GM19193 (cell line): Measurements from ENCODE around the gene MAGI2.

Source experiments
- POLR2A ChIP-seq: IDR thresholded peaks from 4 replicates; pipeline ENCODE4 v1.6.1; 2011; ENCODE audit not compliant: insufficient read depth, insufficient read length; ENCODE audit errors: extremely low read depth

Gene MAGI2

DNA sequence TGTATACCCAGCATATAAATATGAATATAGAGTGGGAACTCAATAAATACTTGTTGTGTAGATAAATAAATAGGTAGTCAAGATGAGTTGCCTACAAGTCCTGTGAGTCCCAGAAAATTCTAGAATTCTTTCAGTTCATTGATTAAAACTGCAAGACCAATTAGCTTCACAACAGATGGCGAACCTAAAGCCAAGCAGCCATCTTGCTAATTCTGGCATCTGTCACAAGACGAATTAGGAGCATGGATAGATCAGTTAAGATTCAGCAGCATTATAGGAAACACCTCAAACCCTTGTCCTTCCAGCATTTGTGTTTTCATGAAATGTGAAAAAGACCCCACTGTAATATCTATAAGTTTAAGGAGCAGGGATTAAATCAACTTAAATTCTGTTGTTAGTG, 552.7 kb downstream of the MAGI2 start:
- no peak for TF ChIP-seq POLR2A

DNA sequence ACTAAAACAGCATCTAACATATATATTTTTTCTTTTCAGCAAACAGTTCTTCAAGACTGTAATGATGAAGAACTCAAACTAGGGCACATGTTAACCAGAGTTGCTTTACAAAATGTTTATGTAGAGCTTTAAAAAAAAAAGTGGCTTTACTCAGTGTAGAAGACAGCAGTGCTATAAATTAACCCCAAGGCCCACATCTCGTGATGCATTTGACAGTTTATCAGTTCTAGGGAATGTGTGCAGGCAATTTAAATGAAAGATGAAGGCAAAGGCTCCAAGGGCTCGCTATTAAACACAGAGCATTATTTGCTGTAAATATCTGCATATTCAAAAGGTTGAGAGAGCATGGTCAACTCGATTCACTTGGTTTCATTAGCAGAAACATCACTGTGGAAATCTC, 558.1 kb downstream of the MAGI2 start:
- TF ChIP-seq POLR2A = no peak

DNA sequence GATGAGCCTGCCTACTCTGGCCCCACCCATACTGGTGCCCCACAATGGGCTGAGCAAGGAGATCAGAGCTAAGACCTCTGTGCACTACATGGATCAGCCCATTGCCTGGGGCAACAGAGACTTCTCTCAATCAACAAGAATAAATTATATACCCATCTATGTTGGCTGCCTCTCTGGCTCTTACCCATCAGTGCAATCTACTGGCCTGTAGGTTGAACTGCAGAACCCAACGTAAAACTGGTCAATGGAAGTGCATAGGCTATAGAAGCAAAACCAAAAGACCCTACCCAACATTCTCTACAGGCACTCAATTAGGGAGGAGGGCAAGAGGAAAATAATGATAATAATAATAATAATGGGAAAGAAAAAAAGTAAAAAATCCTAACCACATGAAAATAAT, 574.3 kb downstream of the MAGI2 start:
- no peak for TF ChIP-seq POLR2A

DNA sequence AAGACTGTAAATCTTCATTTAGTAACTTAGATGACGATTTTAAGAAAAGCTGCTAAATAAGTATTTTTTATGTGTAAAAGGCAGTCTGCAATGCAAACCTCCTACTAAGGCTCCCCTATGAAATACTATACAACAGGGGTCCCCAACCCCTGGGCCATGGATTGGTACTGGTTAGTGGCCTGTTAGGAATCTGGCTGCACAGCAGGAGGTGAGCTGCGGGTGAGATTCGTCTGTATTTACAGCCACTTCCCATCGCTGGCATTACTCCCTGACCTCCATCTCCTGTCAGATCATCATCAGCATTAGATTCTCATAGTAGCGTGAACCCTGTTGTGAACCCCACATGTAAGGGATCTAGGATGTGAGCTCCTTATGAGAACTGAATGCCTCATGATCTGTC, 580.4 kb downstream of the MAGI2 start:
- TF ChIP-seq POLR2A = no peak

DNA sequence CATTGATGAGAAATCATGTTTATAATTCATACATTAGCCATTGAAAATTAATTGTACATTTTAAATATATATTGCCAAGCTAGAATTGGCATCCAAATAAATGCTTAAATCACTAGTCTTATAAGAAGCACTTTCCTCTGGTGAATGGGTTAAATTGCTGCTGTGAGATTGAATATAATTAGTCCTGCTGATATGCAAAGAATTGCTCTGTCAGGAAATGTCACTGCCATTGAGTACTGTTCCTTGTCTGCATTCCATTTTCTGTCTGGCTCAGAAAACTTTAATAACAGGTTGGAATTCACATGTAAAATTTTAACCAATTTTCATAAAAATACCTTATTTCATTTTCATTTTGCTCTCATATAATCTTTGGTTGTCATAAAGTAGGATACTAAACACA, 589.1 kb downstream of the MAGI2 start:
- no peak for TF ChIP-seq POLR2A

DNA sequence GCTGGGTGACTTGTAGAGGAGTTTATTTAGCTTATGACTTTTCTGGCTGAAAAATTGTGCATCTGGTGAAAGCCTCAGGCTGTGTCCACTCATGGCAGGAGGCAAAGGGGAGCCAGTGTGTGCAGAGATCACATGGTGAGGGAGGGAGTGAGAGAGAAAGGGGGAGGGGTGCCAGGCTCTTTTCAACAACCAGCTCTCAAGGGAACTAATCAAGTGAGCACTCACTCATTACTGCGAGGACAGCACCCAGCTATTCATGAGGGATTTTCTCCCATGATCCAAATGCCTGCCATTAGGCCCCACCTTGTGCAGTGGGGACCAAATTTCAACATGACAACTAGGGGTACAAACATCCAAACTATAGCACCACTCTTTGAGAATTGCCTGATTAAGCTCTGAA, 590.2 kb downstream of the MAGI2 start:
- no peak for TF ChIP-seq POLR2A

DNA sequence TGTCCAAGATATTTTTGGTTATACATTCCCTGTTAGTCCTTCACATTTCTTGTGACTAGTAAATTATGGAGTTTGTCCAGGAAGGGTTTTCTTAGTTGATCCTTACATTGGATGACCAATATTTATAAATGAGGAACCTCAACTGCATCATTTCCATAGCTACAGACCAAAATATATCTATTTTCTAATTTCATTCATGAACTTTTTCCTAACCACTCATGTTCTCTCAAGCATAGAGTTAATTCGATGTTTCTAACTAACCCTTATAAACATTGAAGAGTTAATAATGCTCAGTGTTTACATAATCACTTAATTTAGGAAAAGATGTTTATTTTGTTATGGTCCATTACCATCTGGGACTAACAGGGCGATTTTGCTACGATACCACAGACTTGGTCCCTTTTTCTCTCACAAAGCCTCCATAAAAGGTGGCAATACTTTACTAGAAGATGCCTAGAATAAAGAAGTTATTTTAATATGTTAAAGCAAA, 591.0 kb downstream of the MAGI2 start:
- TF ChIP-seq POLR2A = no peak

DNA sequence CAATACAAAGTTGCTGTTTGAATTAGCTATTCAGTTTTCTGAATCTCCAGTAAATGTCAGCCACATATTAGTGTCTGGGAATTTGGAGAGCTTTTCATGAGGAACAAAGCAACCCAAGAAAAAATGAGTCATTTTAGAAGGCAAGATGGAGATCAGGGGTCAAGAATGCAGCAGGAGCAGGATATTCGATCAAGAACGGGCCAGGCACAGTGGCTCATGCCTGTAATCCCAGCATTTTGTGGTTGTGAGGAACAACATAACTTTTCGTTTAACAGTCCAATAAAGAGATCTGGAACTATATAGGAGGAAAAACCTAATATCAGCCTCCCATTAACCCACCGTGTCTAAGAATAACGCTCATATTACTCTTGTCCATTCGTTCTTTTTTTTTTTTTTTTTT, 600.5 kb downstream of the MAGI2 start:
- no peak for TF ChIP-seq POLR2A

DNA sequence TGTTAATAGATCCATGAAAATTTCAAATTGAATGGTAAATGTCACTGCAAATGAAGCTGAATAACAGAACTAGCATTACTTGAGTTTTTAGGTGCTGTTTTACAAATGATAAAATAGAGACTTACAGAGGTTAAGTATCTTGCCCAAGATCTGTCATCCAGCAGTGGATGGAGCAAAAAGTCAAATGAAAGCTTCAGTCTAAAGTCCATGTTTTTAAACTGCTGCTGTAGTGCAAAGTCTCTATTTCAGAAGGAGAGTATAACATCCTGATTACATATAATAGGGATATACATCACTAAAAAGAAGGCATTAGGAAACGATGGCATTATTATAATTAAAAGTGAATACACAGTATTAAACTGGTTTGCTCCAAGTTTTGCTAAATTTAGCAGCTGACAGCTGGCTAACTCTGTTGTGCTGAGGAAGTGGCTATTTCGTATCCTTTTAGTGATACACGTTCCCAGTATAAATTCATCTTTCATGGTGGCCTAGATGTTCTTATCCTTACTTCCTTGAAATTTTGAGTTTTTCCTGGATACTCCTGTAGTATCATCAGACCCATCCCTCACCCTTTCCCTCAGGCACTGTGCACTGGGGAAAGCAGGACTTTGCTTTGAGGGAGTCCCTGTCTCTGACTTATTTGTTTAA, 603.2 kb downstream of the MAGI2 start:
- TF ChIP-seq POLR2A = no peak

DNA sequence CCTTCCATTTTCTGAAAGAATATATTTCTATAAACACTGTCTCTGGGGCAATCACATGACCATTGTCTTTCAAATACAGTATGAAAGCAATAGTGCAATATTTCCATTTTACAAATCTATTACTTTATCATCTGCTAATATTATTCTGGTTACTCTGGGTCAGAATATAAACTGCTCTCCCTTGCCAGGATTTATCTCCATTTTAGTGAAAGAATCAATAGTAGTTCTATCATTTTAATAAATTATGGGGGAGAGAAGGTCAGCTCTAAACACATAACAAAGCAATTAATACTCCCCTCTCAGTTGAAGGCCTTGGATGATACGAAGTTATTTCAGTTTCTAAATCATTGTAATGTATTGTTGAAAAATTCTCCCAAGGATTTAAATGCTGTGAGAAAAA, 608.3 kb downstream of the MAGI2 start:
- no peak for TF ChIP-seq POLR2A

DNA sequence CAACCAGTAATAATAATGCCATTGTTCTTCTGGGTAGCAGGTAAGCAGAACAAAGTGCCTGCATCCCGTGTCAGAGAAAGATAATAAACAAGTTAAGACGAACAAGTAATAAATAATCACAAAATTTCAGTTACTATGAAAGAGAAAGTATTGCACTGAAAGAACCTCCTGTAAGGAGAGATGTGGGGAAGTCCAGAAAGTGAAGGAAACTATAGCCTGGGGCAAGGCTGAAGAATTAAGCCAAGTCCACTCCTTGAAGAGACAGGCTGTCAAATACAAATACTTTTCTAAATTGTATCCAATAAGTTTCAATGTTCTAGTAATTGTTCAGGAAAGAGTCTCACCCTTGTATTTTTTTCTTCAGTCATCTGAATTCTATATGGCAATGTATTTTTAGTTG, 611.4 kb downstream of the MAGI2 start:
- no peak for TF ChIP-seq POLR2A

DNA sequence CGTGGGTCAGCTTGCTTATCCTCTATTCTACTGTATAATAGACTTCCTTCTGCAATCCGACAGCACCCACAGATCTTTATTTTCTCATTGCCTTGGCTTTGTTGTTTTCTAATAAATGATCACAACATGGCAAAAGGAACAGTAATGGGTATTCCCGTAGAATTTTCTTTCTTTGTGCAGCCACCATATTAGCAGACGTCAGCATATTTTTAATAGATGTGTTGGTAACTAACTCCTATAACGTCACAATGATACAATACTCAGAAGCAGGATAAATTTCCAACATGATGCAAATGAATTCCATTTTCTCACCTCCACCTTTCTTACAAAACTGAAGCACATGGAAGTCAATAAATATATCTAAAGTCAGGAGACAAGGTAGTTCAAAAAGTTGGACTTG, 617.6 kb downstream of the MAGI2 start:
- TF ChIP-seq POLR2A = no peak

DNA sequence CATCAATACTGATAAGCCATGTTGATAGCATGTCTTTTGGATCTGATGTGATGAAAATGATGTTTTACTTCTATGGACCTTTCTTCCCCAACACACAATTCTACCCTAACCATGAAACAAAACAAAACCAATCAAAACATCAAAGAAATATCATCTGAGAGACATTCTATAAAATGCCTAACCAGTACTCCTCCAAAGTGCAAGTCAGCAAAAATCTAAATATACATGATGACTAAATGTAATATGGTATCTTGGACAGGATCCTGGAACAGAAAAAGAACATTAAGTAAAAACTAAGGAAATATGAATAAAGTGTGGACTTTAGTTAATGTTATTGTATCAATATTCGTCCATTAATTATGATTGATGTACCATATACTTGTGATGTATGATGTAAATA, 625.1 kb downstream of the MAGI2 start:
- no peak for TF ChIP-seq POLR2A

DNA sequence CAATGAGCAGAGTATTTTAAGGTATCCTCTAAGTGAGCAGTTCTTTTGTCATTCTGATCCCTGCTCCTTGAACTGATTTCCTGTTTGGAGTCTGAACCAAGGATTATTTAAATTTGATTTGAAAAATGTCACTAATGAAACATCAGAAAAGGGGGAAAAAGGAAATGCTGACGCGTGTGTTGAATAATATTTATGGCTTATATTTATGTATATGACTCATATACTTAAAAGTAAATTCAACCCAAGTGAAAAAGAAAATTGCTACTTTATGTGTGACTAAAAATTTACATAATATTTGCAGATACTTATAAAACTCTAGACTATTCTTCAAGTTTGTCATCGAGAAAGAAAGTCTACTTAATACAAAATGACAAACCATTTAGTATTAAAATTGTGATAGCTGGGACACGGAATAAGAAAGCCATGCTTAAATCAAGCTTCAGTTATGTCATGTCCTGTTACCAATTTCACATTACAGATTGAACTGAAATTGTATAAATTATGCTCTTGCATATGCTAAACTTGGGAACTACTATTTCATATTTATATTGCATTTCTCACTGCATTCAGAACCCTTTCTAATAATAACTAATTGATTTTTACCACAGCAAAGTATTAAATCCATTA, 649.9 kb downstream of the MAGI2 start:
- no peak for TF ChIP-seq POLR2A

DNA sequence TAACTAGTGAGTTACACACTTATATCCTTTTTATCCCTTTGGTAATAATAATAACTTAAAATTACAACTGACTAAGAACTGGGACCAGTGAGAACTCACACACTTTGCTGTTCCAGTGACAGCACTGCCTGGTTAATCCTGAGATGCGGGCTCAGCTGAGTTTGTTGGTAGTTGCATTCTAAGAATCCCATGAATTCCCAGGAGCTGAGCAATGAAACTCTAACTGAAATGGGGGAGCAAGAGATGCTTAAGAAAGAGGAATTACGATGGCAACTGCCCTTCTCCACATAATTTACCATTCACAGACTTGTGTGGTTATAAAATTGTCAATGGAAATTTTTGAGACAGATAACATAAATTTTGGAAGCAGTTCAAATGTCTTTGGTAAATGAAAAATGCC, 659.4 kb downstream of the MAGI2 start:
- TF ChIP-seq POLR2A = no peak

DNA sequence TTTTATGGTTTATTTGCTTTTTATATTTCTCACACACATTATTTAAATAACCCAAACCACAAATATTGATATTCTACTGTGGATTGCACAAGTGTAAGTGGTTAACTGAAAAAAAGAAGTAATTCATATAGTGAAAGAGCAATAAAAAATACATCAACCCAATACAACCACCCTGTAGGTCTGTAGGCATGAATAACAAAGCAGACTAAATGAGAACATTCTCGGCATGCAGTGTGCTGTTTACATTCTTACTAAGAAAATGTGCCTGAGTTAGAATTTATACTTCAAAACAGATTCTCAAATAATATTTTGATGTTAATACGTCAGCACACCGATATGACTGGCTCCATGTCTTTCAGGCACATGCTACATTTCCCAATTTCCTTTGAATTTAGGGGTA, 660.8 kb downstream of the MAGI2 start:
- no peak for TF ChIP-seq POLR2A

DNA sequence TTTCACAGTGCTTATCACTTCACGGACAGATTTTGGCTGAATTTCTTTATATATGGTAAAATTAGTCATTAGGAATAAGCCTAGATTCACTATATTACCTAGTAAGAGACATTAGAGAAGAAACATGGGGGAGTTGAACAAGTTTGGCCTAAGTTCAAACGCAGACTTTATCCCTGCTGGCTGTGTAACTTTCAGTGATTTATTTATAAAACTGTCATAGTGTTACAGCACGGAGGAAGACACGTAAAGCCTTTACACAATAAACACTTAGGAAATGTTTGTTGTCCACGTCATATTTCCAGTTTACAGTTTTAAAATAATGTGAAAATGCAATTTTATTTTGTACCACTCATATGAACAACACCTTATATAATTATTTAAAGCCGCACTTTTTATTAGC, 661.5 kb downstream of the MAGI2 start:
- no peak for TF ChIP-seq POLR2A

DNA sequence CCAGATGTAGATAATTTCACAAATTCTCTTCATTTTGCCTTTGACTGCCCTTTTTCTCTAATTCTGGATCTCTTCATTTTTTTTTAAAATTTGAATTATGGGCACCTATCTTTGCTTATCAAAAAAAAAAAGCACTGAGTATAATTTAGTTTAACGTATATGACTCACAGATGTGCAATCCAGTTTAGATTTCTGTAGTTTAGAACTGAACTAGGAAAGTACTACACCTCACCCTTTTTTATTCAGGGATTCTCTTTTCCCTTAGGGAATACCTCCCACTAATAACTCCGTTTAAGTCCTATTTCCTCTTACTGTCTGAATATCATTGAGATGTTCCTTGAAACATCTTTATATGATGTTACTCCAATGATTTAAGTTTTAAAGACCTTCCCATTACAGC, 665.0 kb downstream of the MAGI2 start:
- TF ChIP-seq POLR2A = no peak

DNA sequence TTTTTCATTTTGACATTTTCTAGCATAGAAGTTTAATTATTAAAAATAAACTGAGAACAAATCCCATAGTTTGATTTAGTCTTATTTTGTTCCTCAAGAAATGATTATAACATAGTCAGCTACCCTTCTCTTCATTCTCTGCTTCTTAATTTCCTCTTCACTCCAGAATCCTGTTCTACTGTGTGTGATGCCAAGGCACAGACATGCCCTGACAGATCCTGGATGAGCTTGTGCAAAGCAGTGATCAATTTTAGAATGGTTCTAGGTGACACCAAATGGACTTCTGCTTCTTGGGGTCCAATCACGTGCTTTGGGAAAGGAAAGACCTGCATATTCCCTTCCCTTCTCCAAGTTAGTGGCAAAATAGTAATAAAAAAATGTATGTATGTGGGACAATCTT, 665.6 kb downstream of the MAGI2 start:
- no peak for TF ChIP-seq POLR2A
